H9 (cell line): Measurements from ENCODE around the gene RANBP3. TPM values are rescaled to one million over a fixed set of nuclear protein-coding genes. Genes with fewer than 3 reads are reported as not detected.

Source experiments
- DNase-seq: peaks from one replicate; pipeline ENCODE4 v3.0.0-alpha.2; 2017
- H2AFZ ChIP-seq: one replicate; pipeline ENCODE4 v1.6.1; 2013; ENCODE audit warnings: mild to moderate bottlenecking, low read length, control low read depth, moderate library complexity
- H2AK5ac ChIP-seq: 2 replicates; pipeline ENCODE4 v1.6.1; 2013; ENCODE audit warnings: low read length, control low read depth, mixed read lengths; ENCODE audit not compliant: insufficient read length
- H2BK120ac ChIP-seq: one replicate; pipeline ENCODE4 v1.6.1; 2013; ENCODE audit warnings: low read depth, mild to moderate bottlenecking, low read length, control low read depth, inconsistent platforms; ENCODE audit not compliant: poor library complexity, severe bottlenecking
- H2BK12ac ChIP-seq: 2 replicates; pipeline ENCODE4 v1.6.1; 2013; ENCODE audit warnings: low read length, control low read depth, mixed read lengths, low read depth; ENCODE audit not compliant: insufficient read length
- H2BK15ac ChIP-seq: 2 replicates; pipeline ENCODE4 v1.6.1; 2013; ENCODE audit warnings: low read depth, low read length, control low read depth
- H2BK20ac ChIP-seq: one replicate; pipeline ENCODE4 v1.6.1; 2013; ENCODE audit warnings: low read depth, mild to moderate bottlenecking, low read length, control low read depth, inconsistent platforms; ENCODE audit not compliant: poor library complexity, severe bottlenecking
- H2BK5ac ChIP-seq: 2 replicates; pipeline ENCODE4 v1.6.1; 2013; ENCODE audit warnings: low read length, control low read depth, mixed read lengths; ENCODE audit not compliant: insufficient read length
- H3K14ac ChIP-seq: 2 replicates; pipeline ENCODE4 v1.6.1; 2013; ENCODE audit warnings: low read length, control low read depth; ENCODE audit not compliant: insufficient read depth
- H3K18ac ChIP-seq: 2 replicates; pipeline ENCODE4 v1.6.1; 2013; ENCODE audit warnings: low read depth, mild to moderate bottlenecking, mixed read lengths, low read length, control low read depth; ENCODE audit not compliant: insufficient read length
- H3K23ac ChIP-seq: 2 replicates; pipeline ENCODE4 v1.6.1; 2013; ENCODE audit warnings: low read length, control low read depth, mixed read lengths, low read depth; ENCODE audit not compliant: insufficient read length
- H3K23me2 ChIP-seq: 2 replicates; pipeline ENCODE4 v1.6.1; 2013; ENCODE audit warnings: low read depth, mild to moderate bottlenecking, mixed read lengths, low read length, control low read depth; ENCODE audit not compliant: insufficient read length, poor library complexity, severe bottlenecking
- H3K27ac ChIP-seq: 2 replicates; pipeline ENCODE4 v1.5.1; 2013; ENCODE audit warnings: low read length, control low read depth, mixed read lengths, low read depth; ENCODE audit not compliant: insufficient read length
- H3K27me3 ChIP-seq: 2 replicates; pipeline ENCODE4 v1.6.1; 2013; ENCODE audit warnings: low read length, control low read depth, inconsistent platforms; ENCODE audit not compliant: insufficient read depth
- H3K4ac ChIP-seq: 2 replicates; pipeline ENCODE4 v1.6.1; 2013; ENCODE audit warnings: low read depth, mild to moderate bottlenecking, control low read depth, inconsistent platforms, low read length, moderate library complexity
- H3K4me1 ChIP-seq: 2 replicates; pipeline ENCODE4 v1.6.1; 2013; ENCODE audit warnings: low read length, control low read depth, inconsistent platforms; ENCODE audit not compliant: insufficient read depth
- H3K4me2 ChIP-seq: 2 replicates; pipeline ENCODE4 v1.6.1; 2013; ENCODE audit warnings: low read length, control low read depth, mixed read lengths; ENCODE audit not compliant: insufficient read length, insufficient read depth
- H3K56ac ChIP-seq: 2 replicates; pipeline ENCODE4 v1.6.1; 2013; ENCODE audit warnings: low read depth, mild to moderate bottlenecking, mixed read lengths, low read length, control low read depth; ENCODE audit not compliant: insufficient read length
- H3K79me1 ChIP-seq: 2 replicates; pipeline ENCODE4 v1.6.1; 2013; ENCODE audit warnings: low read depth, mild to moderate bottlenecking, moderate library complexity, low read length, control low read depth, inconsistent platforms; ENCODE audit not compliant: insufficient read depth, poor library complexity, severe bottlenecking
- H3K79me2 ChIP-seq: 2 replicates; pipeline ENCODE4 v1.6.1; 2013; ENCODE audit warnings: low read length, control low read depth, inconsistent platforms; ENCODE audit not compliant: insufficient read depth
- H3K9ac ChIP-seq: 2 replicates; pipeline ENCODE4 v1.6.1; 2013; ENCODE audit warnings: low read length, control low read depth, mixed read lengths; ENCODE audit not compliant: insufficient read length; ENCODE audit errors: extremely low read depth
- H3K9me3 ChIP-seq: one replicate; pipeline ENCODE4 v1.6.1; 2013; ENCODE audit warnings: low read depth, low read length, inconsistent platforms; ENCODE audit not compliant: control insufficient read depth
- H3T11ph ChIP-seq: one replicate; pipeline ENCODE4 v1.6.1; 2013; ENCODE audit warnings: mild to moderate bottlenecking, low read length, control low read depth, inconsistent platforms
- H4K20me1 ChIP-seq: one replicate; pipeline ENCODE4 v1.6.1; 2013; ENCODE audit not compliant: control insufficient read depth, insufficient read length, insufficient read depth
- H4K5ac ChIP-seq: 2 replicates; pipeline ENCODE4 v1.6.1; 2013; ENCODE audit warnings: low read depth, mild to moderate bottlenecking, mixed read lengths, low read length, control low read depth; ENCODE audit not compliant: insufficient read length
- H4K8ac ChIP-seq: replicated peaks from 2 replicates; pipeline ENCODE4 v1.6.1; 2013; ENCODE audit warnings: low read length, control low read depth, mixed read lengths, low read depth; ENCODE audit not compliant: insufficient read length
- H4K91ac ChIP-seq: 2 replicates; pipeline ENCODE4 v1.6.1; 2013; ENCODE audit warnings: low read depth, mild to moderate bottlenecking, moderate library complexity, mixed read lengths, low read length, control low read depth; ENCODE audit not compliant: insufficient read length
- H3K27ac Mint-ChIP-seq, 3 experiments: 2 replicates in 2 of 3; 3 replicates in 1 of 3; pipeline ENCODE4 v1.8.0; 2020 to 2021; ENCODE audit warnings: mixed read lengths in 3 of 3, mild to moderate bottlenecking in 1 of 3, moderate library complexity in 1 of 3
- H3K27me3 Mint-ChIP-seq: 2 replicates; pipeline ENCODE4 v1.8.0; 2021; ENCODE audit warnings: low read depth, mild to moderate bottlenecking, moderate library complexity, mixed read lengths
- H3K36me3 Mint-ChIP-seq, 3 experiments: 2 replicates in 2 of 3; 3 replicates in 1 of 3; pipeline ENCODE4 v1.8.0; 2020 to 2021; ENCODE audit warnings: low read depth in 3 of 3, mixed read lengths in 3 of 3; ENCODE audit not compliant: insufficient read depth in 1 of 3
- H3K4me1 Mint-ChIP-seq, 2 experiments: 2 replicates each; pipeline ENCODE4 v1.8.0; 2020; ENCODE audit warnings: mixed read lengths in 2 of 2
- H3K4me3 Mint-ChIP-seq, 2 experiments: 2 replicates in 1 of 2; 3 replicates in 1 of 2; pipeline ENCODE4 v1.8.0; 2020 to 2021; ENCODE audit warnings: mild to moderate bottlenecking in 2 of 2, mixed read lengths in 2 of 2, moderate library complexity in 1 of 2
- H3K9me3 Mint-ChIP-seq, 2 experiments: 2 replicates in 1 of 2; 3 replicates in 1 of 2; pipeline ENCODE4 v1.8.0; 2020; ENCODE audit warnings: mild to moderate bottlenecking in 2 of 2, mixed read lengths in 2 of 2, moderate library complexity in 1 of 2
- WGBS: extraction: QIAGEN DNeasy Blood & Tissue Kit; methylation state at CpG from one replicate; pipeline ENCODE4 v1.1.7; 2013; ENCODE audit warnings: missing lambda C conversion rate, low lambda C conversion rate, mixed read lengths; ENCODE audit not compliant: insufficient read length; ENCODE audit errors: extremely low coverage; 5-methylcytosine and 5-hydroxymethylcytosine counted together
- total RNA-seq: library from RNA; stranded (reverse); gene quantifications from 2 replicates; pipeline ENCODE4 v1.2.1, GENCODE V29; 2021
- TF ChIP-seq, protein P1 (sequence below): fragments of 200-600 bp; sonication (generic); conservative IDR thresholded peaks from 3 replicates; pipeline ENCODE4 v1.8.0; 2021; ENCODE audit warnings: antibody characterized with exemption, mild to moderate bottlenecking

RANBP3 gene
- total RNA-seq, 1 experiment from 2014 or later, result 86.5 TPM

DNA sequence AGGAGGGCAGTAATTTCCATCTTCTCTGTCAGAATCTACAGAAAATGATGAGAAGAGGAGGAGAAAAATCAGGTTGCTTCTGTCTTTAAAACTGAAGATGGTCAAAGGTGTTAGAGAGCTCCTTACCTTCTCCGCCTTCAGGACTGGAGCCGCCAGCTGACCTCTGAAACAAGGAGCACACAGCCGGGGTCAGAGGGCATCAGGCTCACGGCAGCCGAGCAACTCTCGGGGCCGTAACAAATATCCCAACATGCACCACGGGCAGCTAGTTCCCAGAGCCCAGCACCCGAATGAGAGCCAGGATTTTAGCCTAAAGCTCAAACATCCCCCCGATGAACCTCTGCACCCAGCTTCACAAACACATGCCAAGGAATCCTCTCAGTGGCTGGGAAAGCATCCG is 36.3 kb downstream of the RANBP3 start:
- H4K91ac ChIP-seq, result no peak overlapping the region
- H3K4me1 ChIP-seq, result no peaks in the 10 kb centered on the region
- H2BK5ac ChIP-seq, result no peak overlapping the region
- H3K23ac ChIP-seq, result no peak overlapping the region
- no peak overlapping the region for H3K4me2 ChIP-seq
- no peak overlapping the region for H3K27ac ChIP-seq
- H4K20me1 ChIP-seq, result no peaks in the 10 kb centered on the region
- Mint-ChIP-seq H3K9me3 (no peaks in the 10 kb centered on the region), H3K36me3 (peaks cover 10 to 44% (median 43%) of the 10 kb centered on the region in 3 experiments), H3K27ac (peak overlapping the region; percentile 82 to 91 (median 90); a peak in 5 of 7 replicates), H3K4me3 (no peak overlapping the region), H3K4me1 (peaks cover 4 to 16% of the 10 kb centered on the region in 2 experiments; a peak in 3 of 4 replicates), H3K27me3 (no peaks in the 10 kb centered on the region; the same call in 1 of the 2 replicates)
- no peak for DNase-seq
- H2BK120ac ChIP-seq, result no peak overlapping the region
- H3K79me2 ChIP-seq, result no peaks in the 10 kb centered on the region; the same call in 1 of the 2 replicates
- no peak overlapping the region for H3K9ac ChIP-seq
- no peak overlapping the region for H2AFZ ChIP-seq
- no peak overlapping the region for H4K5ac ChIP-seq
- H3K79me1 ChIP-seq, result peaks cover 5% of the 10 kb centered on the region
- TF ChIP-seq, protein P1, sequence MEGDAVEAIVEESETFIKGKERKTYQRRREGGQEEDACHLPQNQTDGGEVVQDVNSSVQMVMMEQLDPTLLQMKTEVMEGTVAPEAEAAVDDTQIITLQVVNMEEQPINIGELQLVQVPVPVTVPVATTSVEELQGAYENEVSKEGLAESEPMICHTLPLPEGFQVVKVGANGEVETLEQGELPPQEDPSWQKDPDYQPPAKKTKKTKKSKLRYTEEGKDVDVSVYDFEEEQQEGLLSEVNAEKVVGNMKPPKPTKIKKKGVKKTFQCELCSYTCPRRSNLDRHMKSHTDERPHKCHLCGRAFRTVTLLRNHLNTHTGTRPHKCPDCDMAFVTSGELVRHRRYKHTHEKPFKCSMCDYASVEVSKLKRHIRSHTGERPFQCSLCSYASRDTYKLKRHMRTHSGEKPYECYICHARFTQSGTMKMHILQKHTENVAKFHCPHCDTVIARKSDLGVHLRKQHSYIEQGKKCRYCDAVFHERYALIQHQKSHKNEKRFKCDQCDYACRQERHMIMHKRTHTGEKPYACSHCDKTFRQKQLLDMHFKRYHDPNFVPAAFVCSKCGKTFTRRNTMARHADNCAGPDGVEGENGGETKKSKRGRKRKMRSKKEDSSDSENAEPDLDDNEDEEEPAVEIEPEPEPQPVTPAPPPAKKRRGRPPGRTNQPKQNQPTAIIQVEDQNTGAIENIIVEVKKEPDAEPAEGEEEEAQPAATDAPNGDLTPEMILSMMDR, result no peak
- no peak overlapping the region for H2BK20ac ChIP-seq
- no peak overlapping the region for H3K14ac ChIP-seq
- no peak overlapping the region for H4K8ac ChIP-seq
- H2BK15ac ChIP-seq, result no peak overlapping the region
- H3K9me3 ChIP-seq, result no peaks in the 10 kb centered on the region
- no CpG with 5 or more reads among the region's 11 CpGs for WGBS
- H3K4ac ChIP-seq, result no peak overlapping the region
- no peak overlapping the region for H2BK12ac ChIP-seq
- no peak overlapping the region for H2AK5ac ChIP-seq
- H3K18ac ChIP-seq, result no peak overlapping the region
- H3K23me2 ChIP-seq, result no peaks in the 10 kb centered on the region
- H3K27me3 ChIP-seq, result no peaks in the 10 kb centered on the region
- H3K56ac ChIP-seq, result no peak overlapping the region
- no peak overlapping the region for H3T11ph ChIP-seq
